ENCODE results near the gene ACSL5. TPM values are rescaled to one million over a fixed set of nuclear protein-coding genes. Genes with fewer than 3 reads are reported as not detected.

The ACSL5 gene
- total and polyA plus RNA-seq, 4 donors: 15.0 to 201 (median 43.5) TPM

GRCh38 chr10:112345743-112346142 is 28.2 kb upstream of the ACSL5 start:
- H3K27me3 ChIP-seq (ENCODE audit: control insufficient read depth in 4 of 4, insufficient read depth in 4 of 4, low read length in 3 of 4): no peaks in the 10 kb centered on the region
- peaks cover 0 to 14% (median 13%) of the 10 kb centered on the region in 4 donors for H3K4me1 ChIP-seq (ENCODE audit: control insufficient read depth in 4 of 4, insufficient read depth in 4 of 4, low read length in 3 of 4)
- WGBS: 97% methylated on average over 9 of the region's 9 CpGs
- no peak overlapping the region for H3K9ac ChIP-seq (ENCODE audit: low read depth in 1 of 2, low read length in 2 of 2)
- DNase-seq (ENCODE audit: low spot score): no peak
- no peak overlapping the region for H3K27ac ChIP-seq (ENCODE audit: low read depth in 1 of 2, low read length in 2 of 2)
- H3K36me3 ChIP-seq (ENCODE audit: control insufficient read depth in 4 of 4, insufficient read depth in 3 of 4, low read depth in 1 of 4, low read length in 3 of 4): no peaks in the 10 kb centered on the region
- no peaks in the 10 kb centered on the region for H3K9me3 ChIP-seq (ENCODE audit: control insufficient read depth in 4 of 4, low read length in 3 of 4)
- TF ChIP-seq SP1 (IDR thresholded peaks at IDR 0.05) (no peak), MAX (IDR thresholded peaks at IDR 0.05) (no peak), GABPA (IDR thresholded peaks at IDR 0.05 in 1 of 2, conservative IDR thresholded peaks at IDR 0.05 in 1 of 2) (no peak), FOXA1 (IDR thresholded peaks at IDR 0.05) (no peak), ATF3 (IDR thresholded peaks at IDR 0.05) (no peak), HNF4A (conservative IDR thresholded peaks at IDR 0.05) (no peak), REST (IDR thresholded peaks at IDR 0.05) (no peak), FOXA2 (IDR thresholded peaks at IDR 0.05) (no peak), HNF4G (IDR thresholded peaks at IDR 0.05) (no peak), CTCF (IDR thresholded peaks at IDR 0.05; ENCODE audit: low read depth, low read length, missing input control) (no peak), JUND (IDR thresholded peaks at IDR 0.05) (no peak), EGR1 (IDR thresholded peaks at IDR 0.05; ENCODE audit: low read depth in 2 of 2) (no peak), NR2F2 (IDR thresholded peaks at IDR 0.05) (no peak), RAD21 (IDR thresholded peaks at IDR 0.05) (no peak)
- no peak overlapping the region for H3K4me3 ChIP-seq (ENCODE audit: low read depth in 1 of 3, low read length in 3 of 3)

- 84% methylated on average over 5 of the region's 5 CpGs for WGBS
- H3K36me3 ChIP-seq (ENCODE audit: control insufficient read depth in 4 of 4, insufficient read depth in 3 of 4, low read depth in 1 of 4, low read length in 3 of 4): no peaks in the 10 kb centered on the region
These were observed 27.1 kb upstream of the ACSL5 start for GRCh38 chr10:112346774-112347173.

More at GRCh38 chr10:112346774-112347173, 27.1 kb upstream of the ACSL5 start:
- Histone ChIP-seq H3K9ac (ENCODE audit: low read depth in 1 of 2, low read length in 2 of 2) (no peak overlapping the region), H3K27me3 (ENCODE audit: control insufficient read depth in 4 of 4, insufficient read depth in 4 of 4, low read length in 3 of 4) (no peaks in the 10 kb centered on the region), H3K4me1 (ENCODE audit: control insufficient read depth in 4 of 4, insufficient read depth in 4 of 4, low read length in 3 of 4) (peaks cover 0 to 21% (median 18%) of the 10 kb centered on the region in 4 donors), H3K27ac (ENCODE audit: low read depth in 1 of 2, low read length in 2 of 2) (no peak overlapping the region), H3K4me3 (ENCODE audit: low read depth in 1 of 3, low read length in 3 of 3) (no peak overlapping the region), H3K9me3 (ENCODE audit: control insufficient read depth in 4 of 4, low read length in 3 of 4) (no peaks in the 10 kb centered on the region)
- TF ChIP-seq HNF4G (IDR thresholded peaks at IDR 0.05): no peak
- TF ChIP-seq SP1 (IDR thresholded peaks at IDR 0.05): no peak
- TF ChIP-seq REST (IDR thresholded peaks at IDR 0.05): no peak
- TF ChIP-seq HNF4A (conservative IDR thresholded peaks at IDR 0.05): no peak
- TF ChIP-seq RAD21 (IDR thresholded peaks at IDR 0.05): no peak
- TF ChIP-seq JUND (IDR thresholded peaks at IDR 0.05): no peak
- TF ChIP-seq GABPA (IDR thresholded peaks at IDR 0.05 in 1 of 2, conservative IDR thresholded peaks at IDR 0.05 in 1 of 2): no peak
- no peak for TF ChIP-seq MAX (IDR thresholded peaks at IDR 0.05)
- no peak for TF ChIP-seq EGR1 (IDR thresholded peaks at IDR 0.05; ENCODE audit: low read depth in 2 of 2)
- TF ChIP-seq FOXA1 (IDR thresholded peaks at IDR 0.05): no peak
- TF ChIP-seq TAF1 (conservative IDR thresholded peaks at IDR 0.05): no peak
- no peak for TF ChIP-seq FOXA2 (IDR thresholded peaks at IDR 0.05)
- TF ChIP-seq CTCF (IDR thresholded peaks at IDR 0.05; ENCODE audit: low read depth, low read length, missing input control): no peak
- no peak for TF ChIP-seq YY1 (IDR thresholded peaks at IDR 0.05)
- TF ChIP-seq ZBTB33 (IDR thresholded peaks at IDR 0.05): no peak
- no peak for DNase-seq (ENCODE audit: low spot score)

Data from liver (tissue), 9 donors.